Effector CD4-positive, alpha-beta T cell (primary cell): ENCODE measurements around the gene ZNF277.

Experiments used
- DNase-seq: peaks from one replicate; pipeline ENCODE4 v3.0.0-alpha.2; 2020

ZNF277 gene

DNA sequence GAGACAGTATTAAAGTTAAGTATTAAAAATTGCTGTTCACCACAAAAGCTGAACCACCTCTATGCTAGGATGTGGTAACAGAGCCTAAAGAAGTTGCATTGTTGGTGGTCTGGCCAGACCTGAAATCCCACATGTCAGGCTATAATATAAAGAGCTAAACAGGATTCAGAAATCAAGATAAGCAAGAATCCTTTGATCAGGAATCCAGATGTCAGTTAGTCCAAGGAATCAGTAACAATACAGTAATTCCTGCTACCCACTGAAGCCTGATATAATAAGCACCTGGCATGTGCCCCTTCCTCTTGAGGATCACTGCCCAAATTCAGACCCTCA, 48.9 kb downstream of the ZNF277 start:
- DNase-seq: no peak

- no peak for DNase-seq
Observed at GRCh38 chr7:112257073-112257472, 50.6 kb downstream of the ZNF277 start.

DNA sequence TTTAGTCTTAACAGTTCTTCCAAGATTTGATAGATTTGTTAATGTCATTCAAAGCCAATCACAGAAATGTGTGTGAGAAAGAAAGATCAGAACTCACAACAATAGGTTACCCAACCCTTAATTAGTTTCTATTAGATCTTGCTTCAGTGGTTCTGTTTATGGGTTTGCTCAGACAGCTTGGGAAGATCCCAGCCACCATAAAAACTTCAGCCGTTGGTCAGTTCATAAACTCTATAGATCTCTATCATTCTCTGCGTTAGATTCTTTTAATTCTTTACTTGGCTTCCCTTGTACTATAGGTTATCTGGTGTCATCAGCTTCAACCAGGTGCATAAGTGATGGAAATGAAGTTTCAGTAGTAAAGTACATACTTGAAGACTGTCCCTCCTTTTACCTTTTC, 54.4 kb downstream of the ZNF277 start:
- no peak for DNase-seq

- DNase-seq: no peak
Observed at GRCh38 chr7:112262036-112262435, 55.5 kb downstream of the ZNF277 start.

GRCh38 chr7:112262855-112263487, 56.5 kb downstream of the ZNF277 start:
- no peak for DNase-seq

DNA sequence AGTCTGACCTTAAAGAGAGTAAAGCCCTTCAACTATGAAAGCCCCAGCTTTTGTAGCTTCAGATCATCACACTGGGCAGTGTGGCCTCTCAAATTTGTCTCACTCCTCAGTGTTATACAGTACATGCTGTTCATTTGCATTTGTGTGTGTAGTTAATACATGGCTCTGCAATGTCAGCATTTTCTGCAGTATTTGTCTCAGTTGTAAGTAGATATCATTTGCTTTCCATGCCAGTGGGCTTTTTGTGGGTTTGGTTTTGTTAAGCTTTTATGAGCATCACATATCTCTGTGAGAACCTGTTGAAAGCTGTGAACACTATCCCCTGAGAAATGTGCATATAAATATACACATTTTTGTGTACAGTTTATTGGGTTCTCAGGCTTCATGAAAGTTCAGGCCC, 57.0 kb downstream of the ZNF277 start:
- no peak for DNase-seq

DNA sequence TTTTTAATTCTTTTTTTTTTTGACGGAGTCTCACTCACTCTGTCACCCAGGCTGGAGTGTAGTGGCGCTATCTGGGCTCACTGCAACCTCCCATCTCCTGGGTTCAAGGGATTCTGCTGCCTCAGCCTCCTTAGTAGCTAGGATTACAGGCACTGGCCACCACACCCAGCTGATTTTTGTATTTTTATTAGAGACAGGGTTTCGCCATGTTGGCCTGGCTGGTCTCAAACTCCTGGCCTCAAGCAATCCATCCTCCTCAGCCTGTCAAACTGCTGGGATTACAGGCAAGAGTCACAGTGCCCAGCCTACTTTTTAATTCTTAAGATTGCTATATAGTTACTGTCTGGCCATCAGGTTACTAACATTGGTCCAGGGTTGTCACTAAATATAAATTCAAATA, 59.6 kb downstream of the ZNF277 start:
- DNase-seq: no peak

DNA sequence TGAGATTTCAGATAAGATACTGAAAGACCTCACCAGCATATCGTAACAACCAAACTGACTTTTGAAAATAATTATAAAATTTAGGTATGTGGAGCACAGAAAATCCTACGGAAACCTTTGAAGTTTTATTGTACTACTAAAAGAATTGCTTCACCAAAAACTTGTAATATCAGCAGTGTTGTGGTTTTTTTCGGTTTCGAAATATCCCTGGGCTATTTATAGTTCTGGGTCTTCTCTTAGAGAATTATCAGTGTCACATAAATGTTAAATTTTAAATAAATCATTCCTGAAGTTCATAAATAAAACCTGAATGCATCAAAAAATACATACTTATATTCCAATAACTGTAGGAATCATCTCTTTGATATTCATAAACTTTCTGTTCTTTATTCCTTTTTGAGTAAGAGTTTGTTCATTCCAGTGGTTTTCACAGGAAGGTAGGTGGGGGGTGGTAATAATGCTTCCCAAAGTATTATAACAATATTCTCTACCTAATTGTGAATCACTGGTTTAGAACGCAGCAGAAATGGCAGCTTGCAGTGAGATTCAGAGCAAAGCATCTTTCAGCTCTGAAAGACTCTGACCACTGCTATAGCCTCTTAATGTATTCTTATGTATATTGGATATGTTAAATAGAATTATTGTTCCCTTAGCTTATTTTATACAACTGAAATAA, 60.2 kb downstream of the ZNF277 start:
- no peak for DNase-seq

- no peak for DNase-seq
Observed at GRCh38 chr7:112267944-112268691, 61.6 kb downstream of the ZNF277 start.

DNA sequence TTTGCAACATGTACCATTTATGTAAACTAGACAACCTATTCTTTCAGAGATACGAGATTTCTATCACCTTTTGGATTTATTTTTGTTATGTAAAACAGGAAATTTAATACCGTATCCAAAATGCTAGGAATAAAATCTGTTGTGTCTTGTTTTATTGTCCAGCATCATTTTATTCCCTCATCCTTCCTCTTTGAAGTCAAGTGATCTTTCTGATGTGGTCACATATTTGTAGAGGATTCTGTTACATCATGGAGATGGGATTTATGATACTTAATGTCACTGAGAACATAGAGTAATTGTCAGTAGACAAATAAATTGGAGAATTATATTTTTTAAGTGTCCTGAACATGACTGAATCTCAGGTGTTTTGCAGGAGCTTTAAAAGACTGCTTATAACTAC, 64.7 kb downstream of the ZNF277 start:
- no peak for DNase-seq

- no peak for DNase-seq
Observed at GRCh38 chr7:112272921-112273561, 66.5 kb downstream of the ZNF277 start.

GRCh38 chr7:112279042-112279441, 72.5 kb downstream of the ZNF277 start:
- DNase-seq: no peak

GRCh38 chr7:112280267-112280666, 73.8 kb downstream of the ZNF277 start:
- DNase-seq: no peak

DNA sequence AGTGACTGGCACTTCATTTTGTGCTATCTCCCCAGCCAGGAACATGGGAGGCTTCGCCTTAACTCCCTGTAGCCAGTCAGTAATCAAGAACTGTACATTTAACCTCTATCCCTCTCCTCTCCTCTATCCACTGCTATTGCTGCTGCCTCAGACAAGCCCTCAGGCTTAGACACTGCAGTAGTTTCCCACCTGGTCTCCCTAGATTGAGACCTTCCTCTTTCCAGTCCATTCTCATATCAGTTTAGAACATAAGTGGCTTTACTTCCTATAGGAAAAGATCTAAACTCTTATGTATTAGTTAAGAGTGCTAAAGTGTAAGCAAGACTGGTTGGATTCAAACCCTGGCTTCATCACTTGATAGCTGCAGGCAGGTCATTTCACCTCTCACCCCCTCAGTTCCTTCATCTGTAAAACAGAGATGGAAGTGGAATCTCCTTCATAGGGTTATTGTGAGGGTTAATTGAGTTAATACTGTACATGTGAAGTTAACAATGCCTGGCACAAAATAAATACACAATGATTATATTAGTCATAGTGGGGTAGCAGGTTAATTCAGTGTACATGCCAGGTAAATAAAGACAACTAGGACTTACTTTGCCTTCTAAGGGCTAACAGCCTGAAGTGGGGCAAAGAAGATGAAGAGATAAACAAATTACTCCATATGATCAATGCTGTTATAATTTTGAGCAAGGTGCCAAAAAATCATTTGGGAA, 76.1 kb downstream of the ZNF277 start:
- no peak for DNase-seq

- no peak for DNase-seq
Observed at GRCh38 chr7:112283382-112283910, 77.0 kb downstream of the ZNF277 start.

GRCh38 chr7:112286250-112287086, 80.0 kb downstream of the ZNF277 start:
- DNase-seq: no peak

DNA sequence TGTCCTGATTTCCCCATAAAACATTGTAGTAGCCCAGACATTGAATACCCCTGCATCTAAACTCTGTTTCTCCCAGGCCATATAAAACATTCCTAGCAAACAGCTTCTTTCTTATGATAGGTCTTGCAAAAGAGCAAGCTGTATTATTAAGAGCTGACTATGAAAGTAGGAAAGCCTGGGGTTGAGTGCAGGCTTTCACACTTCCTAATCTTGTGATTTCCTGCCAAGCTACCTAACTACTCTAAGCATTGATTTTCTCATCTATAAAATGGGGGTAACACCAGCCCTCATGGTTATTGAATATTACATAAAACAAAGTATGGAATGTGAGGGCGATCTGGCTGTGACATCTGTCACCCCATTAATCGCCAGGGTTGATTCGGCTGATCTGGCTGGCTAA, 81.8 kb downstream of the ZNF277 start:
- DNase-seq: no peak

GRCh38 chr7:112290065-112290464, 83.6 kb downstream of the ZNF277 start:
- no peak for DNase-seq

- no peak for DNase-seq
Observed at GRCh38 chr7:112292162-112292561, 85.7 kb downstream of the ZNF277 start.

- no peak for DNase-seq
Observed at GRCh38 chr7:112293416-112293815, 86.9 kb downstream of the ZNF277 start.

DNA sequence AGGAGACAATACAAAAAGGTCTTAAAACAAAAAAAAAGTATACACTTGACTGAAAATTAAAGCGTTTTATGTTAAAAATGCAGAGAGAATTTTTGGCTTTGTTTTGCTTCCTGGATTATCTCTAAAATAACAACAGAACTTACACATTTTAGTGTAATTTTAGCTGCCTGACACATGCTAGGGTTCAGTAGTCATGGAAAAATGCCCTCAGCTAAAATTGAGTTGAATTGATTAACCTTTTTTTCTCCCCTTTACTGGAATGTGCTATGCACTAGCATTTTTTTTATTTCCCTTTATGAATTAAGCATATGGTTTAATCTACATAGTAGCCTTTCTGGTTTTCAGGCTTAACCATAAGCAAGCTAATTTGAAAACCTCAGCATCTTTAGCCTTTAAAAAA, 89.9 kb downstream of the ZNF277 start:
- no peak for DNase-seq

DNA sequence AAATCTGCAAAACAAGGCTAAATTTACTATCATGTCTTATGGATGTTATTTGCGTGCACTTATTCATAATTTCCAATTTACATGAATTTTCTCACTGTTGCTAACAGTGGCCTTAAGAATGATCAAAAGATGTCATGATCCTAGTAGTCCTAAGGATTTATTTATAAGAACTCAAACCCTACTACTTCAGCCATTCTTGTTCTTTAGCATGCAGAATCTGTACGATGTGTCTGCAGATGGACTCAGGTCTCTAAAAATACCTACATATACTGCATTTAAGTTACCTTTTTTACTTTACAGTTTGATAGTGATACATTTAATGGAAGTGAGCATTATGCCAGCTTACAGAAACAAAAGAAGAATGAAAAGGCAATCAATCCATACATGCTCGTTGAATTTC, 91.2 kb downstream of the ZNF277 start:
- DNase-seq: no peak
